HG02588 (cell line): ENCODE results near the gene DUSP1.

Source experiments
- ATAC-seq: cut with Tn5 transposase; IDR thresholded peaks from one replicate; pipeline ENCODE4 v1.9.1; 2021; ENCODE audit warnings: mild to moderate bottlenecking, moderate library complexity; ENCODE audit not compliant: unreplicated experiment

DUSP1 gene

DNA sequence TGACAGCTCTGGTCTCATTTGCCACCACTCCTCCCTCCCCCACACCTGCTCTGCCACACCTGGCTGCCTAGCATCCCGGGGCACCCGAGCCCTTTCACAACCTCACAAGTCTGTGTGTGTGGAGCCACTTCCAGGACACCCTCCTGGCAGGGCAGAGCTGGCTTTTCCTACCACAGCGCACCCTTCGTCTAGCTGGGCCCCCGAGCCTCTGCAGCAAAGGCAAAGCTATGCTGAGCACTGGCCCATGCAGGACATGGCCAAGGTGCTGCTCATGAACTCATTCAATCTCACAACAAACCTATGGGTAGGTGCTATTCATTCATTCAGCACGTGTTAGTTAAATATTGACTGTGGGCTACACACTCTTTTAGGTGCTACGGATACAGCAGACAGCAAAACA lies 43.4 kb downstream of the DUSP1 start:
- no peak for ATAC-seq

DNA sequence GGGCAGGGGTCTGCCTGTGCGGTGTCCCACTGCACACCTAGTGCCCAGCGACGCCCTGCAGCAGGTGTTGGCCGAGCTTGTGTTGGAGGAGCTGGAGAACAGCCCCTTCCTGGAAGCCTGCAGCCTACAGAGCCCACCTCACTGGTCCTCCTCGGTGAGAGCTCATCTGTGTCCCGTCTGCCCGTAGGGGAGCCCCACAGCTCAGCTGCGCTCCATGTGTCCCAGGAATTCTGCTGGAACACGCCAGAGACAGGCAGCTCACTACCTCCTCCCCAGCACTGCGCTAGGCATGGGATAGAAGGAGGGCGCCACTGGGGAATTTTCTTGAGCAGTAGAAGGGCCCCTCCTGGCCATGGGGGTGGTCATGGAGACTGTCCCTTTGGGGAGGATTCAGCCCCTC lies 44.0 kb downstream of the DUSP1 start:
- no peak for ATAC-seq

DNA sequence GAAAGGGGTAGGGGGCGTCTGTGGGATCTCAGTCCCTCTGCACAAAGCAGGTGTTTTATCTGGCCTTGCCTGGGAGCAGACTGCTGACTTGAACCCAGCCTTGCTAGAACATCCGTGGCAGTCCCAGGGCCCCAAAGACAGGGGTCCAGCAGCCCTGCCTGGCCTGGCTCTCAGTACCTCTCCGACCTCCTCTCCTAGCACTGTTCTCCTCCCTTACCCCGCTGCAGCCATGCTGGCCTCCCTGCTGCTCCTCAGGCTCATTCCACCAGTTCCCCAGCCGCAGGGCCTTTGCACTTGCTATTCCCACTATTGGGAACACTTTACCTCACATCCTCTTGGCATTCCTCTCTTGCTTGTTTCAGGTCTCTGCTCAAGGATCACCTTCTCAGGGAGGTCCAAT lies 45.2 kb downstream of the DUSP1 start:
- ATAC-seq, result no peak

DNA sequence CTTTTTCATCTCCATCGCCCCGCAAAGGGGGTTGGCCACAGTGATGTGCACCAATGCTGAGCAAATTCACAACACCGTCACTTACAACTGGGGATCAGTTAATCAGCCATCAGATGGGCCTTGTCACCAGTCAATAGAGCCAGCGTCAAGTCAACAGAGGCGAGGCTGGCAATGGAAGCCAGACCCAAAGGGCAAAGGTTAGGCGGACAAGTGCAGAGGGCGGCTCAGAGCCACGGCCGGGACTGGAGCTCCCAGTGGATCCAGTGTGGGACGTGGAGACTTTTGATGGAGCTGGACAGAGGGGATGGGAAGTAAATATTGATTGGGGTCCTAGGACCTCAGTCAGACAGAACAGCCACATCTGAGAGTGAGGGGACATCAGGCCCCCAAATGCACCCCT lies 45.7 kb downstream of the DUSP1 start:
- no peak for ATAC-seq

DNA sequence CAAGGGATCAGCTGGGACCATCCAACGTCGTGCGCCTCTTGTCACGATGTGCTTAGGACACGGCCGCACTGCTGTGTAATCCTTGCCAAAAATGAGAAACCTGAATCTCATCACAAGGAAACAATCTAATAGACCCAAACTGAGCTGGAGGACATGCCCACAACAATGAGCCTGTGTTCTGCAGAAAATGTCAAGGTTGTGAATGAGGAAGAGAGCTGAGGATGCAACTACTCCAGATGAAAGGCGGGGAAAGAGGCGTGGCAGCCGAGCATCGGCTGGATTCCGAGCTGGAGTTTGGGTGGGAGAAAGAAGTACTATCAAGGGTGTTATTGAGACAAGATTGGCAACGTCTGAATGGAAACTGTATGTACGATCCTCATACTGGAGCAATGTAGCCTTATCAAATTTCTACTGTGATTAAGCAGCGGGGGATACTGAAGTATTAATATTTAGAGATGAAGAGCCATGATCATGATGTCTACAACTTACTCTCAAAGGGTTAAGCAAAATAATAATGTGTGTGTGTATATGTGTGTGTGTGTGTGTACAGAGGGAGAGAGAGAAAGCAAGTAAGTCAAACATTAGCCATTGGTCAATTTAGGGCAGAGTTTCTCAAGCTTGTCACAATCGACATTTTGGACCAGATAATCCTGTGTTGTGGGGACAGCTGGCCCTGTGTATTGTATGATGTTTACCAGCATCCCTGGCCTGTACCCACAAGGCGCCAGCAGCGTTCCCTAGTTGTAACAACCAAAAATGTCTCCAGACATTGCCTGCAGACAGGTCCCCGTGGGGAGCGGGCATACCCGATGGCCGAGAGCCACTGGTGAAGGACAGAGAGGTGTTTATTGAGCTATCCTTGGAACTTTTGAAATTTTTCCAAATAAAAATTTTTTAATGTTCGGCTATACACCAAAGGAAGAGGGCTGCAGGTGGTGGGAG lies 46.5 kb downstream of the DUSP1 start:
- no peak for ATAC-seq

DNA sequence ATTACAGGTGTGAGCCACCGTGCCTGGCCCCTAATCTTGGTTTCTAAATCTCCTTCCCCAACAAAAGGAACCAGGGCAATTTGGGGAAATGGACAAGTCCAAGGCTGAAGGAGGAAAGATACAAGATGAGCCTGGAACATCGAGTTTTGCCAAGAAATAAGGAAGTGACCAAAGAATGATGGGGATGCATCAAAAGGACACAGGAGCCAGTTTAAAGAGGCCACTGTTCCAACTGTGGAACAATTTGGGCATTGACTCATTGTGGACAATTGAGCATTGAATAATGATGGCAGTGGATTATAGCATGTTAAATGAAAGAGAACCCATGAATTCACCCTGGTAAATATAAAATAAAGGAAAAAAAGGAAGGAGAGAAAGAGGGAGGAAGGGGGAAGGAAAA lies 47.5 kb downstream of the DUSP1 start:
- no peak for ATAC-seq

DNA sequence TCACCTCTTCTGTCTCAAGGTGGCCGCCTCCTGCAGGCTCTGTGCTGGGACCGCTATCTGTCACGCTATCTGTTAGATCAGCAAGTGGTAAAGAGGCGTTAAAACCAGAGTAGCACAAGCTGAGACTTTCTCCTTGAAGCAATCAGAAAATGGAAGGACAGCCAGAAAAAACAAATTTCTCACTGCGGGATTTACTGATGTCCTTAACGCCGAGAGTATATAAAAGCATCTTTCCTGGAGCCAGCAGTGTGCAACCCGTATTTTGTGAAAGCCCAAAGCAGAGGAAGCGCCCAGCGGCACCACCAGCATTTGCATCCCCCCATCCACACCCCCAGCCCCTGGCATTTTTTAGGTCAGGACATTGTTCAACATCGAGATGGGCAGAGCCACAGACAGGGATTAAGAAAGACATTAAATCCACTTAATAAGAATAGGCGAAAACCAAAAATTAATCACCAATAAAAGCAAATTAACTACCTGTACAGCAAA lies 48.6 kb downstream of the DUSP1 start:
- no peak for ATAC-seq

DNA sequence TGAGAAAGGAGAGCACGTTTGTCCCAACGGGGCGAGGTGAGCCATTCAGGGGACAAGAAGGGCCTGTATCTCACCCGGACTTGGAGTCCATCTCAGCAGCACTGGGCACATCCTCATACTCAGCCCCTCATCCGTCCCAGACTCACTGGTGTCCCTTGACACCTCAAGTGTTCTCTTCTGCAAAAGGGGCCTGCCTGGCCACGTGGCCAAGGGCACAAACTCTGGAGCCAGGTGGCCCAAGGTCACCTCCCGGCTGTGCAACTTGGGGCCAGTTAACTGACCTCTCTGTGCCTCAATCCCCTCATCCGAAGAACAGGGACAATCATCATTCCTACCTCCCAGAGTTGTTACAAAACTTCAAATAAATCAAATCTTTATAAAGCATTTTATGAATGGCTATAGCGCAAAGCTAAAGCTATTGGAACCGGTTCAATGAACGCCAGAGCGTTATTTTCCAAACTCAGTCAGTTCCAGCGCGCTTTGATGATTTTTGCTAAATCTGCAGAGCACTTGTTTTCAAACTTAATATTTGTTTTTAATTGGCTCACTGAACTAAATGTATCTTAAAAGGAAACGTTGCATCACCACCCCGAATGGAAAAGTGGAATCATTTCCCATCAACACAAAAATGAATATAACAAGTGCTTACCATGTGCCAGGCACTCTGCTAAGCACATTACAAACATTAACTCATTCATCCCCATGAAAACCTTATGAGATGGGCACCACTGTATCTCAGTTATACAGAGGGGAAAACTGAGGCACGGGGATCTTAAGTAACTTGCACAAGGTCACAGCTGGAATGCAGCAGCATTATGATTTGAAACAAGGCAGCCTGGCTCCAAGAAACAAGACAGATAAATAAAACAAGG lies 49.3 kb downstream of the DUSP1 start:
- ATAC-seq, result no peak

DNA sequence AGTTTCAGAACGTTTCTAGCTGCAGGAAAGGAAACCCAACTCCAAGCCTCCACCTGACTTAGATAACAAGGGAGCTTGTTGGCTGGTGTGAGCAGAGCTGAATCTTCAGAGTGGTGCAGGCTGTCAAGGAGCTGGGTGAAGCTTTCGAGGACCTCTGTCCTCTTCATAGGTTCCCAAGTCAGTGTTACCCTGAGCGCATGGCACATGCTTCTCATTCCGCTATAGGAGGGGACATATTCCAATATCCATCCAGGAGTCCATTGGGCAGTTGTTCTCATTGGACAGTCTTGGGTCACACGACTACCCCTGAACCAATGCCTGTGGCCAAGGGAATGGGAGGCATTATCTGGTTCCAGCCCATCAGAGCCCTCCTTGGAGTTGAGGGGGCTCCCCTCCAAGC lies 50.3 kb downstream of the DUSP1 start:
- no peak for ATAC-seq

DNA sequence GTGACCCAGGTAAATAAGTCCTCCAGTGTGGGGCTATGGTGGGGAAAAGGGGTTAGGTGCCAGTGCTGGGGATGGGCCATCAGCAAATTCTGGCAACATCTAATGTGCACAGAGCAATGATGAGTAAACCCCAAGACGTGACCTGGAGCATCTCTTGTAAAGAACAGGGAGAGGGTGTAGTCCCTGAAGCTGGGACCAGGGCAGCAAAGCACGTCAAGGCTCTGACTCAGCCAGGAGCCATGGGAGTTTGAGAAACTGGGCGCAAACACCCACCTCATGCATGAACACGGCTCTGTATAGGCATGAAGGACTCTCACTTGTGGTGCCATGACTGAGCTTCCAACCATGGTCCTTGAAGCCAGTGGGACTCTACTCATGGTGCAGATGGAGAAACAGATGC lies 51.8 kb downstream of the DUSP1 start:
- no peak for ATAC-seq

DNA sequence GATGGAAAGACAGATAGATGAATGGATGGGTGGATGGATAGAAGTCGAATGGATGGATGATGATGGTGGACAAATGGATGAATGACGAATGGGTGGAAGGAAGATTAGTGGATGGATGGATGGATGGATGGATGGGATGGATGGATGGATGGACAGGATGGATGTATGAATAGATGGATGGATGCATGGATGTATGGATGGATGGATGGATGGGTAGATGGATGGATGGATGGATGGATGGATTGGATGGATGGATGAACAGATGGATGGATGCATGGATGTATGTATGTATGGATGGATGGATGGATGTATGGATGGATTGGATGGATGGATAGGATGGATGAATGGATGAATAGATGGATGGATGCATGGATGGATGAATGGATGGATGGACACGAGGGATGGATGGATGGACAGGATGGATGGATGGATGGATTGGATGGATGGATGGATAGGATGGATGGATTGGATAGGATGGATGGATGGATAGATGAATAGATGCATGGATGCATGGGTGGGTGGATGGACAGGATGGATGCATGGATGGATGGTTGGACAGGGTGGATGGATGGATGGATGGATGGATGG lies 52.4 kb downstream of the DUSP1 start:
- no peak for ATAC-seq
